Esophagus muscularis mucosa (tissue), 4 donors: Measurements from ENCODE around the gene IFIH1. TPM values are rescaled to one million over a fixed set of nuclear protein-coding genes. Genes with fewer than 3 reads are reported as not detected.

Experiments used
- DNase-seq: peaks from one replicate; pipeline ENCODE4 v3.0.0-alpha.2; 2017; ENCODE audit errors: extremely low spot score
- H3K27ac ChIP-seq, 4 donors: fragments of 200-600 bp; sonication (generic); replicated peaks in 1 of 4; 1 replicate in 3 of 4; 2 replicates in 1 of 4; pipeline ENCODE4 v1.5.1; 2016 to 2019; ENCODE audit warnings: mild to moderate bottlenecking in 1 of 4
- H3K27me3 ChIP-seq, 4 donors: fragments of 200-600 bp; sonication (generic); one replicate each; pipeline versions ENCODE4 v1.5.1 to v1.6.0; 2016 to 2019
- H3K36me3 ChIP-seq, 4 donors: fragments of 200-600 bp; sonication (generic); one replicate each; pipeline ENCODE4 v1.5.1; 2016 to 2019
- H3K4me1 ChIP-seq, 4 donors: fragments of 200-600 bp; sonication (generic); one replicate each; pipeline ENCODE4 v1.5.1; 2016 to 2019
- H3K4me3 ChIP-seq, 4 donors: fragments of 200-600 bp; sonication (generic); 1 replicate in 2 of 4; 2 replicates in 2 of 4; pipeline ENCODE4 v1.5.1; 2016 to 2019; ENCODE audit warnings: mild to moderate bottlenecking in 4 of 4, moderate library complexity in 1 of 4
- H3K9me3 ChIP-seq, 4 donors: fragments of 200-600 bp; sonication (generic); 1 replicate in 3 of 4; 2 replicates in 1 of 4; pipeline ENCODE4 v1.5.1; 2016 to 2019
- CTCF ChIP-seq, 3 experiments: fragments of 200-600 bp in 2 of 3; fragments of 450-650 bp in 1 of 3; sonication (generic) in 2 of 3; IDR thresholded peaks; one replicate each; pipeline ENCODE4 v1.5.1; 2017 to 2019; ENCODE audit warnings: antibody characterized with exemption in 3 of 3, mild to moderate bottlenecking in 2 of 3, moderate library complexity in 1 of 3
- EP300 ChIP-seq: sonication (generic); formaldehyde crosslinking; IDR thresholded peaks from one replicate; pipeline ENCODE4 v1.6.1; 2017; ENCODE audit warnings: antibody characterized with exemption
- POLR2A ChIP-seq: fragments of 450-650 bp; IDR thresholded peaks from one replicate; pipeline ENCODE4 v1.6.1; 2017; ENCODE audit warnings: antibody characterized with exemption, moderate library complexity, mild to moderate bottlenecking, low read depth
- POLR2AphosphoS5 ChIP-seq, 2 donors: sonication (generic); formaldehyde crosslinking; IDR thresholded peaks; one replicate each; pipeline ENCODE4 v1.6.1; 2017; ENCODE audit warnings: antibody characterized with exemption in 2 of 2
- WGBS: methylation state at CpG from one replicate; pipeline ENCODE4 v1.1.5; 2018; 5-methylcytosine and 5-hydroxymethylcytosine counted together
- intact Hi-C: fragments of 100-400 bp; cut with DNase I; formaldehyde crosslinking; loops from one replicate; pipeline ENCODE4 v1.15.1; 2023
- total RNA-seq, 4 donors: library from RNA; depleted of rRNA; stranded (reverse); fragments of >200 nt; gene quantifications; one replicate each; pipeline versions ENCODE4 v1.1.0 to v1.2.1, GENCODE V29; 2016

The IFIH1 gene
- total RNA-seq, 4 donors from 2014 or later: 8.6 to 12.9 (median 10.6) TPM

GRCh38 chr2:162301151-162301804 lies 17.2 kb downstream of the IFIH1 start:
- peaks cover 0 to 30% (median 17%) of the 10 kb centered on the region in 4 donors for H3K4me1 ChIP-seq
- H3K27me3 ChIP-seq: no peaks in the 10 kb centered on the region
- H3K27ac ChIP-seq: no peak overlapping the region
- H3K36me3 ChIP-seq: peaks cover 0 to 4% (median 0%) of the 10 kb centered on the region in 4 donors
- TF ChIP-seq EP300: no peak
- TF ChIP-seq POLR2AphosphoS5 (IDR thresholded peaks at IDR 0.05): no peak
- TF ChIP-seq POLR2A: no peak
- TF ChIP-seq CTCF (IDR thresholded peaks at IDR 0.05): peak; percentile 79 to 89 (median 88)
- intact Hi-C loops: loop anchor here (5.0 kb wide), 1 partner anchor 714 kb away; no protein-coding TSS in a partner anchor
- H3K9me3 ChIP-seq: no peaks in the 10 kb centered on the region
- WGBS: 13% methylated on average over 6 of the region's 6 CpGs
- no peak overlapping the region for H3K4me3 ChIP-seq
- DNase-seq: no peak

GRCh38 chr2:162300266-162300665 lies 18.2 kb downstream of the IFIH1 start:
- no peak for DNase-seq
- Histone ChIP-seq H3K36me3 (peaks cover 0 to 4% (median 0%) of the 10 kb centered on the region in 4 donors), H3K4me3 (no peak overlapping the region), H3K27me3 (no peaks in the 10 kb centered on the region), H3K4me1 (peaks cover 0 to 30% (median 17%) of the 10 kb centered on the region in 4 donors), H3K9me3 (no peaks in the 10 kb centered on the region), H3K27ac (peak overlapping the region in 1 of 4 donors; percentile 19)
- TF ChIP-seq CTCF (IDR thresholded peaks at IDR 0.05): no peak
- TF ChIP-seq EP300: no peak
- peak in 1 of 2 donors; percentile 7 for TF ChIP-seq POLR2AphosphoS5 (IDR thresholded peaks at IDR 0.05)
- intact Hi-C loops: loop anchor here (5.0 kb wide), 1 partner anchor 713 kb away; no protein-coding TSS in a partner anchor

GRCh38 chr2:162298669-162299335 lies 19.7 kb downstream of the IFIH1 start:
- H3K4me3 ChIP-seq: no peak overlapping the region
- DNase-seq: no peak
- no peak for TF ChIP-seq POLR2A
- no peak for TF ChIP-seq POLR2AphosphoS5 (IDR thresholded peaks at IDR 0.05)
- no peak for TF ChIP-seq EP300
- TF ChIP-seq CTCF (IDR thresholded peaks at IDR 0.05): no peak
- H3K27ac ChIP-seq: no peak overlapping the region
- H3K36me3 ChIP-seq: no peaks in the 10 kb centered on the region
- no peaks in the 10 kb centered on the region for H3K9me3 ChIP-seq
- 93% methylated on average over 9 of the region's 9 CpGs for WGBS
- intact Hi-C loops: loop anchor here (2.0 to 5.0 kb wide), 2 partner anchors 77 to 144 kb away; no protein-coding TSS in a partner anchor
- no peaks in the 10 kb centered on the region for H3K27me3 ChIP-seq
- H3K4me1 ChIP-seq: peaks cover 0 to 38% (median 26%) of the 10 kb centered on the region in 4 donors

GRCh38 chr2:162297925-162298552 lies 20.4 kb downstream of the IFIH1 start:
- 60% methylated on average over 5 of the region's 5 CpGs for WGBS
- no peak for DNase-seq
- Histone ChIP-seq H3K9me3 (no peaks in the 10 kb centered on the region), H3K27ac (no peak overlapping the region), H3K4me3 (no peak overlapping the region), H3K27me3 (no peaks in the 10 kb centered on the region), H3K36me3 (no peaks in the 10 kb centered on the region), H3K4me1 (peaks cover 0 to 46% (median 34%) of the 10 kb centered on the region in 4 donors)
- intact Hi-C loops: loop anchor here (2.0 to 5.0 kb wide), 2 partner anchors 76 to 143 kb away; no protein-coding TSS in a partner anchor
- TF ChIP-seq CTCF (IDR thresholded peaks at IDR 0.05) (peak; percentile 82 to 90 (median 89)), EP300 (no peak)
